ENCODE measurements around the gene C17orf107.
A peak's percentile ranks its signal among the peaks of the same experiment; 100 is the strongest.

The C17orf107 gene

GRCh38 chr17:4949321-4950074, 50.2 kb downstream of the C17orf107 start:
- Histone ChIP-seq H3K27me3 (no peaks in the 10 kb centered on the region), H3K4me1 (ENCODE audit: control insufficient read depth in 1 of 2, insufficient read depth in 1 of 2, low read depth in 1 of 2, low read length in 1 of 2) (peaks cover 52 to 63% of the 10 kb centered on the region in 2 experiments), H3K9me3 (no peaks in the 10 kb centered on the region), H3K27ac (peak overlapping the region; percentile 96), H3K4me3 (ENCODE audit: low read depth in 1 of 2, low read length in 1 of 2) (peak overlapping the region; percentile 99), H3K36me3 (peaks cover 21% of the 10 kb centered on the region)
- no peak for TF ChIP-seq CTCF (IDR thresholded peaks at IDR 0.05)

- TF ChIP-seq CTCF (IDR thresholded peaks at IDR 0.05): no peak
- peak overlapping the region; percentile 99 for H3K4me3 ChIP-seq (ENCODE audit: low read depth in 1 of 2, low read length in 1 of 2)
Observed at GRCh38 chr17:4950075-4950745, 50.9 kb downstream of the C17orf107 start.

GRCh38 chr17:4950746-4951204, 51.4 kb downstream of the C17orf107 start, which contains the start of gene ENO3:
TSS of gene ENO3 (plus strand) at chr17:4951119. CDS start at chr17:4951830, 711 bp downstream.
- H3K4me3 ChIP-seq (ENCODE audit: low read depth in 1 of 2, low read length in 1 of 2): peak within 1 kb of the TSS; percentile 99
- no peak for TF ChIP-seq CTCF (IDR thresholded peaks at IDR 0.05)
- H3K9me3 ChIP-seq: no peaks in the 10 kb centered on the region
- H3K36me3 ChIP-seq: peaks cover 11% of the 10 kb centered on the region
- peak within 1 kb of the TSS; percentile 96 for H3K27ac ChIP-seq
- H3K4me1 ChIP-seq (ENCODE audit: control insufficient read depth in 1 of 2, insufficient read depth in 1 of 2, low read depth in 1 of 2, low read length in 1 of 2): peaks cover 39 to 51% of the 10 kb centered on the region in 2 experiments
- no peaks in the 10 kb centered on the region for H3K27me3 ChIP-seq

More at GRCh38 chr17:4950075-4950745, 50.9 kb downstream of the C17orf107 start:
- peaks cover 17% of the 10 kb centered on the region for H3K36me3 ChIP-seq
- peaks cover 45 to 56% of the 10 kb centered on the region in 2 experiments for H3K4me1 ChIP-seq (ENCODE audit: control insufficient read depth in 1 of 2, insufficient read depth in 1 of 2, low read depth in 1 of 2, low read length in 1 of 2)
- no peaks in the 10 kb centered on the region for H3K9me3 ChIP-seq
- peak overlapping the region; percentile 96 for H3K27ac ChIP-seq
- H3K27me3 ChIP-seq: no peaks in the 10 kb centered on the region

- Histone ChIP-seq H3K27me3 (no peaks in the 10 kb centered on the region), H3K4me1 (ENCODE audit: control insufficient read depth in 1 of 2, insufficient read depth in 1 of 2, low read depth in 1 of 2, low read length in 1 of 2) (peaks cover 32 to 48% of the 10 kb centered on the region in 2 experiments), H3K36me3 (peaks cover 4% of the 10 kb centered on the region), H3K9me3 (no peaks in the 10 kb centered on the region), H3K4me3 (ENCODE audit: low read depth in 1 of 2, low read length in 1 of 2) (no peak overlapping the region), H3K27ac (peak overlapping the region; percentile 96)
- no peak for TF ChIP-seq CTCF (IDR thresholded peaks at IDR 0.05)
Observed at GRCh38 chr17:4951486-4951885, 52.1 kb downstream of the C17orf107 start.
